ENCODE data around the gene C1QTNF9B. TPM values are rescaled to one million over a fixed set of nuclear protein-coding genes. Genes with fewer than 3 reads are reported as not detected.

C1QTNF9B gene
- total and polyA plus RNA-seq, 2 experiments from 2014 or later, result 0.27 to 0.28 TPM

GRCh38 chr13:23859904-23860303 lies 37.4 kb downstream of the C1QTNF9B start (continued):
- TF ChIP-seq, protein P1, sequence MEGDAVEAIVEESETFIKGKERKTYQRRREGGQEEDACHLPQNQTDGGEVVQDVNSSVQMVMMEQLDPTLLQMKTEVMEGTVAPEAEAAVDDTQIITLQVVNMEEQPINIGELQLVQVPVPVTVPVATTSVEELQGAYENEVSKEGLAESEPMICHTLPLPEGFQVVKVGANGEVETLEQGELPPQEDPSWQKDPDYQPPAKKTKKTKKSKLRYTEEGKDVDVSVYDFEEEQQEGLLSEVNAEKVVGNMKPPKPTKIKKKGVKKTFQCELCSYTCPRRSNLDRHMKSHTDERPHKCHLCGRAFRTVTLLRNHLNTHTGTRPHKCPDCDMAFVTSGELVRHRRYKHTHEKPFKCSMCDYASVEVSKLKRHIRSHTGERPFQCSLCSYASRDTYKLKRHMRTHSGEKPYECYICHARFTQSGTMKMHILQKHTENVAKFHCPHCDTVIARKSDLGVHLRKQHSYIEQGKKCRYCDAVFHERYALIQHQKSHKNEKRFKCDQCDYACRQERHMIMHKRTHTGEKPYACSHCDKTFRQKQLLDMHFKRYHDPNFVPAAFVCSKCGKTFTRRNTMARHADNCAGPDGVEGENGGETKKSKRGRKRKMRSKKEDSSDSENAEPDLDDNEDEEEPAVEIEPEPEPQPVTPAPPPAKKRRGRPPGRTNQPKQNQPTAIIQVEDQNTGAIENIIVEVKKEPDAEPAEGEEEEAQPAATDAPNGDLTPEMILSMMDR (conservative IDR thresholded peaks at IDR 0.05; ENCODE audit: low read depth in 2 of 2), result no peak
- no peak for TF ChIP-seq EZH2 (IDR thresholded peaks at IDR 0.05; ENCODE audit: low read depth, unreplicated experiment)
- TF ChIP-seq ETS1 (IDR thresholded peaks at IDR 0.05), result no peak

- no peaks in the 10 kb centered on the region for H3K36me3 ChIP-seq (ENCODE audit: insufficient read depth)
- H3K36me3 Mint-ChIP-seq (ENCODE audit: low read depth), result peaks cover 2% of the 10 kb centered on the region; the same call in 2 of the 3 replicates
- no peaks in the 10 kb centered on the region for H3K79me2 ChIP-seq (replicated peaks; ENCODE audit: insufficient read depth)
- H3K27ac ChIP-seq (ENCODE audit: low read depth), result no peak overlapping the region
- no peak overlapping the region for H3K4me3 Mint-ChIP-seq
- no peaks in the 10 kb centered on the region for H3K9me3 Mint-ChIP-seq
- TF ChIP-seq ZNF331 (CRISPR knock-in tag; IDR thresholded peaks at IDR 0.05; ENCODE audit: low read depth) (no peak), JUNB (IDR thresholded peaks at IDR 0.05; ENCODE audit: unreplicated experiment) (no peak), ZNF462 (CRISPR knock-in tag; IDR thresholded peaks at IDR 0.05) (no peak), POLR2AphosphoS5 (IDR thresholded peaks at IDR 0.05; ENCODE audit: low read depth) (no peak), REST (IDR thresholded peaks at IDR 0.05; ENCODE audit: unreplicated experiment) (no peak), STAT1 (IDR thresholded peaks at IDR 0.05; ENCODE audit: unreplicated experiment) (no peak), ETS1 (IDR thresholded peaks at IDR 0.05) (no peak)
- peaks cover 8% of the 10 kb centered on the region for H3K4me1 Mint-ChIP-seq
- ATAC-seq, result no peak
- DNase-seq (ENCODE audit: low spot score), result no peak
- no peak overlapping the region for H3K4me3 ChIP-seq
- no peaks in the 10 kb centered on the region for H3K27me3 Mint-ChIP-seq (ENCODE audit: insufficient read depth, low read depth, poor library complexity)
- no peak overlapping the region for H3K4me2 ChIP-seq
- H4K20me1 ChIP-seq (replicated peaks; ENCODE audit: insufficient read depth), result no peaks in the 10 kb centered on the region
- H3K27me3 ChIP-seq (ENCODE audit: insufficient read depth), result no peaks in the 10 kb centered on the region
- H3K4me1 ChIP-seq (ENCODE audit: insufficient read depth), result no peaks in the 10 kb centered on the region
- H2AFZ ChIP-seq, result no peak overlapping the region
- H3F3A ChIP-seq (replicated peaks; ENCODE audit: low read depth), result no peaks in the 10 kb centered on the region
- H3K9me2 ChIP-seq (ENCODE audit: insufficient read depth), result no peaks in the 10 kb centered on the region
- H3K27ac Mint-ChIP-seq, result no peak overlapping the region
Measured at GRCh38 chr13:23859455-23859854, 37.8 kb downstream of the C1QTNF9B start.

Data from GM23338 (cell line).